Mucosa of rectum (tissue), 2 donors: ENCODE measurements around the gene PRPF39.

Experiments used
- H3K27ac ChIP-seq, 2 donors: one replicate each; pipeline ENCODE4 v1.7.0; 2013; ENCODE audit warnings: inconsistent platforms in 2 of 2, low read depth in 2 of 2, low read length in 2 of 2
- H3K27me3 ChIP-seq, 2 donors: one replicate each; pipeline ENCODE4 v1.7.0; 2013; ENCODE audit warnings: low read length in 2 of 2; ENCODE audit not compliant: control insufficient read depth in 2 of 2, insufficient read depth in 2 of 2
- H3K36me3 ChIP-seq, 2 donors: one replicate each; pipeline ENCODE4 v1.7.0; 2013; ENCODE audit warnings: low read length in 2 of 2; ENCODE audit not compliant: control insufficient read depth in 2 of 2, insufficient read depth in 2 of 2
- H3K4me1 ChIP-seq, 2 donors: one replicate each; pipeline ENCODE4 v1.7.0; 2013; ENCODE audit warnings: low read length in 2 of 2, mild to moderate bottlenecking in 1 of 2; ENCODE audit not compliant: control insufficient read depth in 2 of 2, insufficient read depth in 2 of 2
- H3K4me3 ChIP-seq, 2 donors: one replicate each; pipeline ENCODE4 v1.7.0; 2013; ENCODE audit warnings: low read length in 2 of 2
- H3K9ac ChIP-seq, 2 donors: one replicate each; pipeline ENCODE4 v1.7.0; 2013; ENCODE audit warnings: low read length in 2 of 2, low read depth in 1 of 2, mild to moderate bottlenecking in 1 of 2
- H3K9me3 ChIP-seq, 2 donors: one replicate each; pipeline ENCODE4 v1.7.0; 2013; ENCODE audit warnings: low read length in 2 of 2; ENCODE audit not compliant: control insufficient read depth in 2 of 2
- donor health status: healthy.
- donor health status: Normal muscosa, but diverticular disease.

Gene PRPF39

DNA sequence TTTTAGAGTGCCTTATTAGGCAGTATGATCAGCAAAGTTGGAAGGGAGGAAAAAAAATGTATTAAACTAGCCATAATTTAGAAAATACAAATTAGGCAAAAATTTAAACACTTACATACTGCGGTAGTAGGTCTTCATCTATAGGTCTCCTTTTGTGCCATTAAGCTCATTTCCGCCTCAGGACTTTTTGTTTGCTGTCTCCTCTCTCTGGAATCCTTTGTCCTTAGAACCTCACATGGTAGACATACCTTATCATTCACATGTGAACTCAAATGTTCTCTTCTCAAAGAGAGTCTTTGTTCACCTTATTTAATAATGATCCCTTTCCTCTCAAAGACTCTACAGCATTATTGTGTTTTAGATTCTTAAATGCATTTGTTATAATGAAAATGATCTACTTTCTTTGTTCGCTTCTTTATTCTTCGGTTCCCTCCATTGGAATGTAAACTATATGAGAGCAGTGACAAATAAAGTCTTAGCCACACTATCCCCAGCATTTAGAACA, 66.5 kb downstream of the PRPF39 start:
- no peak overlapping the region for H3K4me3 ChIP-seq

DNA sequence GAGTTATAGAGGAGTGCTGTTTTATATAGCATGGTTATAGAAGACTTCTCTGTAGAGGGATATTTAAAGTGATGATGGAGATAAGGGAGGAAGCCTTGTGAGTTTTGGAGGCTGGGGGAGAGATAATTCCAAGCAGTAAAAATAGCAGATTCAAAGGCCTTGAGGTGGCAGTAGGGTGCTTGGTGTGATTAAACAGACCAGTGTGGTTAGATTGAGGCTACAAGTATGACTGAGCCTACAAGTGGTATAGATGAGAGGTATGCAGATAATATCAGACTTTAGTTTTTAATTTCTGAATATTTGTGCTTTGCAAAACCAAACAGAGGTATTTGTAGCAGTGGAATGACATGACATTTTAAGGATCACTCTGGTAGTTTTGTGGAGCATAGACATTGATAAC, 72.2 kb downstream of the PRPF39 start:
- no peak overlapping the region for H3K4me3 ChIP-seq
- no peaks in the 10 kb centered on the region for H3K36me3 ChIP-seq
- no peaks in the 10 kb centered on the region for H3K9me3 ChIP-seq
- H3K9ac ChIP-seq: no peak overlapping the region
- no peaks in the 10 kb centered on the region for H3K4me1 ChIP-seq
- H3K27ac ChIP-seq: no peak overlapping the region
- no peaks in the 10 kb centered on the region for H3K27me3 ChIP-seq

More for the DNA sequence above, 66.5 kb downstream of the PRPF39 start:
- Histone ChIP-seq H3K4me1 (no peaks in the 10 kb centered on the region), H3K27me3 (no peaks in the 10 kb centered on the region), H3K9me3 (no peaks in the 10 kb centered on the region), H3K9ac (no peak overlapping the region), H3K36me3 (peaks cover 0 to 4% of the 10 kb centered on the region in 2 donors), H3K27ac (no peak overlapping the region)
